Endothelial cell of umbilical vein (primary cell): ENCODE results near the gene RRM1. TPM values are rescaled to one million over a fixed set of nuclear protein-coding genes. Genes with fewer than 3 reads are reported as not detected.

Experiments
- BruUV-seq: library from RNA; stranded (reverse); fragments of 400-500 nt; replicated peaks from 2 replicates; lab custom pipeline; 2021; lab: Mats Ljungman, UMichigan
- CTCF ChIA-PET: fragments of 300-600, 350-600 bp; sonication (Branson Sonifier 250); formaldehyde crosslinking; loops from one replicate; lab custom pipeline; 2021; ENCODE audit warnings: antibody characterized with exemption, inconsistent platforms; lab: Charles Lee
- POLR2A ChIA-PET: fragments of 300-600, 350-600 bp; sonication (Branson Sonifier 250); formaldehyde crosslinking; loops from one replicate; lab custom pipeline; 2021; ENCODE audit warnings: antibody characterized with exemption, inconsistent platforms; lab: Charles Lee
- DNase-seq: peaks from one replicate; pipeline ENCODE4 v3.0.0-alpha.2; 2011; ENCODE audit warnings: low read depth, low spot score
- FAIRE-seq: peaks from 2 replicates; lab custom pipeline; 2011; peaks lifted over from hg19 to GRCh38; lab: Jason Lieb, UNC
- H2AFZ ChIP-seq: 2 replicates; pipeline ENCODE4 v1.6.0; 2012; ENCODE audit warnings: low read depth, low read length, control low read depth, inconsistent platforms
- H3K27ac ChIP-seq: 2 replicates; pipeline ENCODE4 v1.5.1; 2011; ENCODE audit warnings: low read depth, mild to moderate bottlenecking, control low read depth, low read length, moderate library complexity; ENCODE audit not compliant: insufficient read depth
- H3K27me3 ChIP-seq, 2 experiments: 2 replicates each; pipeline versions ENCODE4 v1.6.0 to v1.6.1; 2011; ENCODE audit warnings: low read length in 2 of 2, mixed read lengths in 1 of 2; ENCODE audit not compliant: control insufficient read depth in 2 of 2, insufficient read depth in 2 of 2
- H3K36me3 ChIP-seq, 2 experiments: 2 replicates in 1 of 2; 3 replicates in 1 of 2; pipeline ENCODE4 v1.5.1; 2011; ENCODE audit warnings: low read length in 2 of 2, mild to moderate bottlenecking in 1 of 2, moderate library complexity in 1 of 2; ENCODE audit not compliant: control insufficient read depth in 2 of 2, insufficient read depth in 2 of 2; ENCODE audit errors: extremely low read depth in 1 of 2
- H3K4me1 ChIP-seq: 3 replicates; pipeline ENCODE4 v1.5.1; 2011; ENCODE audit warnings: mild to moderate bottlenecking, low read length; ENCODE audit not compliant: control insufficient read depth, insufficient read depth; ENCODE audit errors: extremely low read depth
- H3K4me2 ChIP-seq: 2 replicates; pipeline ENCODE4 v1.6.1; 2011; ENCODE audit warnings: low read length, control low read depth, mixed read lengths; ENCODE audit not compliant: insufficient read depth
- H3K4me3 ChIP-seq, 3 experiments: fragments of 200-600 bp in 1 of 3; sonication (generic), shearing (Covaris generic) in 1 of 3; replicated peaks in 1 of 3; 2 replicates each; pipeline ENCODE4 v1.5.1; 2011 to 2016; ENCODE audit warnings: control low read depth in 3 of 3, low read length in 3 of 3, mild to moderate bottlenecking in 2 of 3, inconsistent platforms in 1 of 3, low read depth in 1 of 3, moderate library complexity in 1 of 3; ENCODE audit not compliant: insufficient read depth in 1 of 3
- H3K79me2 ChIP-seq: 2 replicates; pipeline ENCODE4 v1.6.0; 2012; ENCODE audit warnings: low read length, inconsistent platforms; ENCODE audit not compliant: control insufficient read depth, insufficient read depth
- H3K9ac ChIP-seq: replicated peaks from 2 replicates; pipeline ENCODE3; 2011; ENCODE audit warnings: low read length, control low read depth; ENCODE audit not compliant: insufficient read depth; ENCODE audit errors: extremely low read depth
- H3K9me1 ChIP-seq: replicated peaks from 3 replicates; pipeline ENCODE4 v1.6.0; 2011; ENCODE audit warnings: mild to moderate bottlenecking, low read length; ENCODE audit not compliant: control insufficient read depth, insufficient read depth; ENCODE audit errors: extremely low read depth
- H3K9me3 ChIP-seq: replicated peaks from 2 replicates; pipeline ENCODE4 v1.5.1; 2012; ENCODE audit warnings: low read length, inconsistent platforms; ENCODE audit not compliant: control insufficient read depth, insufficient read depth
- H4K20me1 ChIP-seq: replicated peaks from 2 replicates; pipeline ENCODE3; 2011; ENCODE audit warnings: mild to moderate bottlenecking, low read length; ENCODE audit not compliant: control insufficient read depth, insufficient read depth; ENCODE audit errors: extremely low read depth
- CTCF ChIP-seq, 2 donors: IDR thresholded peaks; 1 replicate in 1 of 2; 2 replicates in 1 of 2; pipeline ENCODE4 v1.5.1; 2011; ENCODE audit warnings: low read length in 2 of 2, mild to moderate bottlenecking in 2 of 2, moderate library complexity in 2 of 2, control low read depth in 1 of 2, inconsistent platforms in 1 of 2, low read depth in 1 of 2; ENCODE audit not compliant: insufficient read depth in 1 of 2; ENCODE audit errors: extremely low read depth in 1 of 2
- EZH2 ChIP-seq: IDR thresholded peaks from 2 replicates; pipeline ENCODE4 v1.6.1; 2012; ENCODE audit warnings: borderline replicate concordance, low read depth, mild to moderate bottlenecking, moderate library complexity, low read length, inconsistent platforms; ENCODE audit not compliant: severe bottlenecking
- FOS ChIP-seq: IDR thresholded peaks from 2 replicates; pipeline ENCODE4 v1.6.1; 2011; ENCODE audit warnings: mild to moderate bottlenecking, low read length, moderate library complexity, borderline replicate concordance; ENCODE audit not compliant: insufficient read depth
- GATA2 ChIP-seq: IDR thresholded peaks from 2 replicates; pipeline ENCODE4 v1.7.0; 2011; ENCODE audit warnings: low read depth, mild to moderate bottlenecking, moderate library complexity, mixed read lengths, low read length; ENCODE audit not compliant: insufficient read length, insufficient read depth
- JUN ChIP-seq: IDR thresholded peaks from 2 replicates; pipeline ENCODE4 v1.6.1; 2011; ENCODE audit warnings: borderline replicate concordance, low read depth; ENCODE audit not compliant: insufficient read length, insufficient read depth
- MAX ChIP-seq: IDR thresholded peaks from 2 replicates; pipeline ENCODE4 v1.6.1; 2011; ENCODE audit not compliant: insufficient read depth, insufficient read length
- MYC ChIP-seq: IDR thresholded peaks from one replicate; pipeline ENCODE4 v1.6.1; 2011; ENCODE audit warnings: mild to moderate bottlenecking, low read depth, low read length
- POLR2A ChIP-seq: IDR thresholded peaks from 2 replicates; pipeline ENCODE4 v1.6.1; 2012; ENCODE audit warnings: low read depth, mild to moderate bottlenecking, control low read depth, low read length
- POLR2AphosphoS5 ChIP-seq: IDR thresholded peaks from 2 replicates; pipeline ENCODE4 v1.6.1; 2012; ENCODE audit warnings: low read depth, mild to moderate bottlenecking, control low read depth, low read length, moderate library complexity; ENCODE audit not compliant: insufficient read depth
- dilution Hi-C: fragments of 300-500 bp; cut with MboI; formaldehyde crosslinking; loops from one replicate; pipeline ENCODE4 v1.15.0; 2019; ENCODE audit warnings: low sequenced_read_pairs; ENCODE audit not compliant: extremely low pct_ligation_motif_present
- intact Hi-C: fragments of 100-400 bp; cut with micrococcal nuclease; formaldehyde crosslinking; loops from one replicate; pipeline ENCODE4 v1.10.0; 2022
- polyA plus RNA-seq, 4 experiments: library from polyadenylated mRNA; depleted of rRNA in 3 of 4; stranded (reverse) in 3 of 4; unstranded in 1 of 4; fragments of >200 nt; gene quantifications; 2 replicates each; pipeline versions ENCODE4 v1.2.1 to v1.2.3, GENCODE V29; 2011 to 2012; ENCODE audit warnings: missing spikeins in 1 of 4
- total RNA-seq: library from RNA; stranded (reverse); gene quantifications from 2 replicates; pipeline ENCODE4 v1.2.3, GENCODE V29; 2021

The RRM1 gene
- total and polyA plus RNA-seq, 2 donors (not counting 3 experiments of a cell fraction or from before 2014, with no cell fraction given), result 55.3 to 112 TPM

- POLR2A ChIA-PET, result interaction anchor here (0.6 kb wide), 1 partner anchor 1480 kb away, joined by 6 read pairs; no protein-coding TSS in a partner anchor
- BruUV-seq, result no TSS peak
- CTCF ChIA-PET, result interaction anchor here (2.9 kb wide), 1 partner anchor 22 kb away, joined by 12 read pairs; no protein-coding TSS in a partner anchor
Measured at GRCh38 chr11:4164884-4165590, 70.4 kb downstream of the RRM1 start.

GRCh38 chr11:4167292-4167691 lies 72.7 kb downstream of the RRM1 start:
- Histone ChIP-seq H3K9me3 (no peaks in the 10 kb centered on the region), H3K36me3 (no peaks in the 10 kb centered on the region), H3K4me2 (no peak overlapping the region), H3K79me2 (no peaks in the 10 kb centered on the region), H2AFZ (no peak overlapping the region), H3K4me3 (no peak overlapping the region), H3K27ac (no peak overlapping the region), H3K4me1 (no peaks in the 10 kb centered on the region), H3K9ac (no peak overlapping the region), H3K27me3 (peaks cover 0 to 2% of the 10 kb centered on the region in 2 experiments), H4K20me1 (no peaks in the 10 kb centered on the region), H3K9me1 (no peaks in the 10 kb centered on the region)
- TF ChIP-seq EZH2 (no peak), POLR2AphosphoS5 (no peak), FOS (no peak), MAX (no peak), MYC (no peak), POLR2A (no peak), JUN (no peak), CTCF (IDR thresholded peaks at IDR 0.05; ENCODE audit: extremely low read depth in 1 of 2, insufficient read depth in 1 of 2, low read depth in 1 of 2, low read length in 2 of 2) (no peak), GATA2 (no peak)
- CTCF ChIA-PET, result no interaction called here
- no TSS peak for BruUV-seq
- POLR2A ChIA-PET, result no interaction called here
- DNase-seq, result no peak
- intact Hi-C loops, result no loop called here
- dilution Hi-C loops, result no loop called here
- FAIRE-seq, result no peak

More at GRCh38 chr11:4164884-4165590, 70.4 kb downstream of the RRM1 start:
- Histone ChIP-seq H3K4me3 (no peak overlapping the region), H3K4me1 (no peaks in the 10 kb centered on the region), H3K4me2 (no peak overlapping the region), H3K79me2 (no peaks in the 10 kb centered on the region), H3K36me3 (no peaks in the 10 kb centered on the region), H2AFZ (no peak overlapping the region), H3K9me1 (no peaks in the 10 kb centered on the region), H3K9ac (no peak overlapping the region), H3K27ac (no peak overlapping the region), H3K9me3 (no peaks in the 10 kb centered on the region), H3K27me3 (peaks cover 0 to 8% of the 10 kb centered on the region in 2 experiments), H4K20me1 (no peaks in the 10 kb centered on the region)
- FAIRE-seq, result no peak
- intact Hi-C loops, result no loop called here
- dilution Hi-C loops, result no loop called here
- TF ChIP-seq GATA2 (no peak), POLR2A (no peak), MYC (no peak), EZH2 (no peak)
- DNase-seq, result no peak
